Brain pericyte (primary cell): ENCODE measurements around the gene NDRG2.
"Not testable (repeated sequence)": the region's sequence is repeated elsewhere in the genome, so short reads cannot be mapped to it uniquely, and the experiment has no call there.

Experiments
- DNase-seq: peaks from one replicate; pipeline ENCODE4 v3.0.0-alpha.2; 2012; ENCODE audit warnings: low read depth, low spot score

The NDRG2 gene

DNA sequence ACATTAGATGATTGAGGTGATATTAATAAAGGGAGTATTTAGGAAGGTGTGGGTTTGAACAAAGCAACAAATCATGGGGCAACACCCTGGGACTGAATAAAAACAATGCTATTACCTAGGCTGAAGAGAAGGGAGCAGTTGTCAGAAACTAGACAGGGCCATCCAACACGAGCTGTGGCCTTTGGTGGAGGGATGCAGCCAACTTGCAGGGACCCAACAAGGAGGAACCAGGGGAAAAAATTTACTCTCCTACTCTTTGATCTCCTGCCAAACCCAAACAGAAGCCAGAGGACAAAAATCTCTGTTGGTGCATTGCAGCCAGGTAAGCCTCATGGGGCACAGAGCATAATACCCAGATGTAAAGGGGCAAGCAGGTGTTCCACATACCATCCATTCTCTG, 13.7 kb downstream of the NDRG2 start:
- no peak for DNase-seq

DNA sequence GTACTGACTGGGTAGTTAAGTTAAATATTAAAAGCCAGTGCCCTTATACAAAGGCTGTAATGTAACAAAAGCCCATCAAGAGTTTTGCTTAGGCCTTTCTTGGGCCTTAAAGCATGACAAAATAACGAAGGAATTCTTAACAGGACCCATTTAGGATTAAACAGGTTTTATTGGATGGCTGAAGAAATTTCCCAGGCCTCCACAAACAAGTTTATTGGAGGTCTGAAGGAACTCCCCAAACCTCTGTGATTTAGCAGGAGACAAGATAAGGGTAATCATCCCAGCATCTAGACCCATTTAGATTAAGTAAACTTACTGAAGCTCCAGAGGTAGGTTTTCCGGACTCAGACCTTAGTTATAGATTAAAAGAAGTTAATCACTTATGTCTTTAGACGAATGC, 15.1 kb downstream of the NDRG2 start:
- DNase-seq, result not testable (repeated sequence)

GRCh38 chr14:21003788-21004346, 21.0 kb downstream of the NDRG2 start:
- no peak for DNase-seq

GRCh38 chr14:21001218-21001617, 23.6 kb downstream of the NDRG2 start:
- DNase-seq, result no peak

GRCh38 chr14:20999591-20999990, 25.3 kb downstream of the NDRG2 start:
- DNase-seq, result no peak

- no peak for DNase-seq
Measured at GRCh38 chr14:20998674-20999366, 26.0 kb downstream of the NDRG2 start, which contains the start of gene SLC39A2. SLC39A2 (plus strand) TSS chr14:20999293; CDS start chr14:20999447, 154 bp downstream.

- DNase-seq, result no peak
Measured at GRCh38 chr14:20998139-20998538, 26.7 kb downstream of the NDRG2 start.

- no peak for DNase-seq
Measured at GRCh38 chr14:20997564-20997963, 27.3 kb downstream of the NDRG2 start.

DNA sequence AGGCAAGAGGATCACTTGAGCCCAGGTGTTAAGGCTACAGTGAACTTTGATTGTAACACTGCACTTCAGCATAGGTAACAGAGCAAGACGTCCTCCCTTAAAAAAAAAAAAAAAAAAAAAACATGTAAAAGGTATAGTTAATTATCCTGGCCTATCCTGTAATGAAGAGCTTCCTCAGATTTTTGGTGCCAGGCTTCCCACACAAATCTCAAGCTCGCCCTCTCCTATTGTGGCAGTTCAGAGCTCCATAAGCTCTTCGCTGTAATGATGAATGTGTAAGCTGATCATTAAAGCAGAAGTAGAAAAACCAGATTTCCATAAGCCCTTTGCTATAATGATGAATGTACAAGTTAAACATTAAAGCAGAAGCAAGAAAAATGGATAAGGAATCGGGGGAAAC, 27.7 kb downstream of the NDRG2 start:
- DNase-seq, result no peak

DNA sequence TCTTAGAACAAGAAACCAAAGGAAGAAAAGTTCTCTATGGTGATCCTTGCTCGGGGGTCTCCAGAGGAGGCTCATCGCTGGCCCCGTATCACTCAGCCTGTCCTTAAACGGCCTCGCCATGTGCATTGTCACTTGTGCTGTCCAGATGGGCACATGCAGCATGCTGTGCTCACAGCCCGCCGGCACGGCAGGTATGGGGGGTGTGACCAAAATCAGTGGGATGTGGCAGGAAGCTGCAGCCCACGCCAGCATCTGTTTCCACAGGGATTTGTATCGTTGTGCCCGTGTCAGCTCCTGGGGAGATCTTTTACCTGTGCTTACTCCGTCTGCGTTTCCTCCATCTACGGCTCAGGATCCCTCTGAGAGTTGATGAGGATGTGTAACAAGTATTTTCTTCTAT, 28.3 kb downstream of the NDRG2 start:
- DNase-seq, result no peak

DNA sequence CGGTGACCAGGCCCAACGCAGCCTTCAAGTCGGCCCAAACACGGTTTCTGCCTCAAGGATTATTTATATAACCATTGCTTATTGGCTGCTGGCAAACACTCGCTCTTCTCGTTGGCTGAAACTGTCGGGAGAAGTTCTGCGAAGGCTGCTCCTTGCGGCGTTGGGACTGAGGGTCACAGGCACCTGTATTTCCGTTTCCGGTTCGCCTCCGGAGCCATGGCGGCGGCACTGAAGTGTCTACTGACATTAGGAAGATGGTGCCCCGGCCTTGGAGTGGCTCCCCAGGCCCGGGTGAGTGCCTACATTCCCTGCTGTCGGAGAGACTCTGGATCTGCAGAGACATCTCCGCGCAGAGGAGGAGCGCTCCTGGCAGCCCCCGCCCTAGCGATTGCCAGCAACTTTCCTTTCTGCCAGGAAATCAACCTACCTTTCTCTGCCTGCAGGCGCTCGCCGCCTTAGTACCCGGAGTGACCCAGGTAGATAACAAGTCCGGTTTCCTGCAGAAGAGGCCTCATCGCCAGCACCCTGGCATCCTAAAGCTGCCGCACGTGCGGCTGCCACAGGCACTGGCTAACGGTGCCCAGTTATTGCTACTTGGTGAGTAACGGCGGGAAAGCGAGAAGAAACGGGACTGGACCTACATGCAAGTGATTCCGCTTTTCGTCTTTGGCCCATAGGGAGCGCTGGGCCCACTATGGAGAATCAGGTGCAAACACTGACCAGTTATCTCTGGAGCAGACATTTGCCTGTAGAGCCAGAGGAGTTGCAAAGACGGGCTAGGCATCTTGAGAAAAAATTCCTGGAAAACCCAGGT, 34.9 kb downstream of the NDRG2 start, which contains the start of gene METTL17:
METTL17 (plus strand) TSS at position 194 of the 814 bp plus-strand sequence; CDS start at position 217, 23 bp downstream.
- peak; percentile 88 for DNase-seq

DNA sequence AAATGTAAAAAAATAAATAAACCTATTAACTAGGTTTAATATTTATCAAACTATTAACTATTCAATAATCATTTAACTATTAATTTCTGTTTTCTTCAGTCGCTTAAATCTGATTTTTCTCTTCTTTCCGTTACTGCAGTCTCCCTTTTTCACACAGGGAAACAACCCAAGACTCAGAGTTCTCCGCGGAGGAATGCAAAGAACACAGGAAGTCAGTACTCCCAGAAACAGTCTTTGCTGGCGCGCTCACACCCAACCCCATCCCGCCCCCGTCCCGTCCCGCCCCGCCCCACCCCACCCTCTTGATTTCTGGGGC, 35.4 kb downstream of the NDRG2 start:
- no peak for DNase-seq

DNA sequence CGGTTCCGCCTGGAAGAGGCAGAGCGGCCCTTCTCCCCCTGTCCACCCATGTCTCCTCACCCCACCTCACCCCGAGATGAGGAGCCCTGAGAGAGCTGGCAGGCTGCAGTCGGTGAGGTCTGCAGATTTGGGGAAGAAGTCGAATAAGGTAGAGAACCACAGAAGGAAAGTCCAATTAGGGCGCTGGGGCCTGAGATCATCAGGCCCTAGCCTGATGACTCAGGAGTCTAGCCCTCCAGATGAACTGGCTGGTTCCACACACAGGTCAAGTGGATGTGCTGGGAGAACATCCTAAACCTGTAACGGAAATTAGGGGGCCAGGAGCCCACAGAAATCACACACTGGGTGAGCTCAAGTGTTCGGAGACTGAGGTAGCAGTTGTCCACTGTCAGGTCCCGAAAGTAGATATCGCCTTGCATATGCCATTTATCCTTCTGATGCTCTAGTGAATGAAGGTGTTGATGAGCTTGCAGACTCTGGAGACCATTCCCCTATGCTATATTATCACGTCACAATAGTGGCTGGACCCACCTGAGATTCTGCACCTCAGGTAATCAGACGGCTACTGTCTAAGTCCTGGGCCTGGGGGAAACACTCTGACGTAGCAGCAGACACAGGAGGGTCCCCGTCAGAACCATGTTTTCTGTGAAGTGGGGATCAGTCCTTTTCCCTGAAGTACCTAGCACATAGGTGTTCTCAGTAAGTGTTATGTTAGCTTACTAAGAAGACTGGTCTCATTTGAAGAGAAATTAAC, 36.0 kb downstream of the NDRG2 start:
- DNase-seq, result no peak

DNA sequence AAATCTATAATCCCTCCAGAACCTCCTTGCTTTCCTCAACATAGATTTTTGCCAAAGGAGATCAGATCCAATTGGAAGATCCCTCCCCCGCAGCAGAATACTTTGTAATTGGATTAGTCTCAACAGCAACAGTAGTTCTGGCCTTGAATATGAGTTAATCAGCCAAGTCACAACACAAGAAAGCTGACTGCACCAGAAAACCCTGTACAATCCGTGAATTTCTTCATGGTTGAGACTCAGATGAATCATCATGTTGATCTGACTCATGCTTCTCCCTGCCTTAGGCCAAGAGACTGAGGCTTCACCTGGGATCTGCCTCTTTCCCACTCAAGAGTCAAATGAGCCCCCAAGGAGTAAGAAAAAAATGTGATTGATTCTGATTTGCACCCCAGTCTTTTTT, 38.0 kb downstream of the NDRG2 start:
- peak; percentile 46 for DNase-seq

DNA sequence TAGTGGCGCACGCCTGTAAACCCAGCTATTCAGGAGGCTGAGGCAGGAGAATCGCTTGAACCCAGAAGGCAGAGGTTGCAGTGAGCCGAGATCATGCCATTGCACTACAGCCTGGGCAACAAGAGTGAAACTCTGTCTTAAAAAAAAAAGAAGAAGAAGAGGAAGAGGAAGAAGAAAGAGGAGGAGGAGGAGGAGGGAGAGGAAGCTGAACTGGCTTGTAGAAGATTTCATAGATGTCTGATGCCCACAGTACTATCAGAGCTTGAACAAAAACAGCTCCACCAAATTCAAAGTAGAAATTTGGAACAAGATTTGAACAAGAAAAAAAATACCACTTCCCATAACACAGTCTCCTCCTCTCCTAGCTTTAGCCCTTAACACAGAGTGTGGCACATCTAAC, 39.2 kb downstream of the NDRG2 start:
- DNase-seq, result not testable (repeated sequence)

DNA sequence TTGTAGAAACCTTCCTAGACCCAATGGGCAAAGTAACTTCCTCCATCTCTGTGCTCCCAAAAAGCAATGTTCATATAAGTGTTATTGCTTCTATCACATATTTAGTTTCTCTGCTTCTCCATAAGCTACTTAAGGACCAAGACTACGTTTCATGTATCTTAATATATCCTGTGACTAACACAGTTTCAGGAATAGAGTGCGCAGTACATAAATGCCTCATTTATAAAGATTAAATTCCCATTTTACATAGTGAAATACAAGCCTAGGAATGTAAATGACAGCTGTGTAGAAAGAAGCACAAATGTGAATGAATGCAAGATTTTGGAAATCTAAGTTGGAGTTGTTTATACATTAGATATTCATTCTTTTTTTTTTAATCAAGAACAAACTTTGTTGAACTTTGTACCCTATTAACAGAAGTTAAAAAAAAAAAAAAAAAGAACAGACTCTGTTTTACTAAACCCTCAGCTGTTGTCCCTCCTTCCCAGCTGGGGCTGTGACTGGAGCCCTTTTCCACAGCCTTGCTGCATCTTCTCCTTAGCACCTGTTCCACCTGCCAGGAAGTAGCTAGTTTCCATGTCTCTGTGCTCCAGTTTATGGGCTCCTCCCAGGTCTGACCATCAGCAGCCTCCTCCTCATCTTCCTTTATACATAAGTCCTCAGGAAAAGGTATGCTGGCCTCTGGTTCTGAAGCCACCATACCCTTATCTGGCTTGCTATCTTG, 42.1 kb downstream of the NDRG2 start:
- DNase-seq, result no peak

- DNase-seq, result no peak
Measured at GRCh38 chr14:20980906-20981305, 44.0 kb downstream of the NDRG2 start.

GRCh38 chr14:20978687-20979086, 46.2 kb downstream of the NDRG2 start:
- DNase-seq, result no peak

DNA sequence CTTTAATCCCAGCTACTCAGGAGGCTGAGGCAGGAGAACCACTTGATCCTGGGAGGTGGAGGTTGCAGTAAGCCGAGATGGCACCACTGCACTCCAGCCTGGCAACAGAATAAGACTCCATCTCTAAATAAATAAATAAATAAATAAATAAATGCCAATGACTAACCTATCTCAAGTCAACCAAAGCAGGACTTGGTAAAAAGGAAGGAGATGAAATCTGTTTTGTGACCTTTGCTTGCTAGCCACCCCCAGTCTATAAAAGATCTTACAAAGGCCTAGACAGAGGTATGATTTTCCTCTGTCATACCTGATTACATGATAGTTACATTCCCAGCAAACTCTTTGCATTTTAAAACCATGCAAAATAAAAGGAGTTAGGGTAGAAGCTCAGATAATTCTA, 48.6 kb downstream of the NDRG2 start:
- no peak for DNase-seq

GRCh38 chr14:20973501-20973900, 51.4 kb downstream of the NDRG2 start:
- no peak for DNase-seq

GRCh38 chr14:20971705-20972021, 53.2 kb downstream of the NDRG2 start:
- no peak for DNase-seq
